Adrenal gland (tissue), 12 donors: ENCODE measurements around the gene SYNDIG1. TPM values are rescaled to one million over a fixed set of nuclear protein-coding genes. Genes with fewer than 3 reads are reported as not detected.

ENCODE experiments used
- DNase-seq, 7 donors: peaks; one replicate each; pipeline ENCODE4 v3.0.0-alpha.2; 2019 to 2020
- H3K27ac ChIP-seq, 5 donors: fragments of 200-600 bp; sonication (generic) in 4 of 5; 1 replicate in 3 of 5; 2 replicates in 2 of 5; pipeline versions ENCODE4 v1.5.1 to v1.8.0; 2016 to 2020; ENCODE audit warnings: mild to moderate bottlenecking in 1 of 5
- H3K27me3 ChIP-seq: fragments of 200-600 bp; 2 replicates; pipeline ENCODE4 v1.8.0; 2021
- H3K36me3 ChIP-seq, 2 donors: fragments of 200-600 bp; replicated peaks in 1 of 2; 1 replicate in 1 of 2; 2 replicates in 1 of 2; pipeline versions ENCODE4 v1.5.1 to v1.8.0; 2018 to 2022
- H3K4me1 ChIP-seq, 2 donors: fragments of 200-600 bp; replicated peaks in 1 of 2; 1 replicate in 1 of 2; 2 replicates in 1 of 2; pipeline versions ENCODE4 v1.5.1 to v1.8.0; 2018 to 2021
- H3K4me3 ChIP-seq, 4 donors: fragments of 200-600 bp; sonication (generic) in 3 of 4; one replicate each; pipeline ENCODE4 v1.5.1; 2016 to 2018
- H3K9me3 ChIP-seq, 3 donors: fragments of 200-600 bp; sonication (generic) in 1 of 3; replicated peaks in 1 of 3; 1 replicate in 2 of 3; 2 replicates in 1 of 3; pipeline versions ENCODE4 v1.5.1 to v1.8.0; 2016 to 2021
- POLR2A ChIP-seq, 2 donors: fragments of 450-650 bp; IDR thresholded peaks; one replicate each; pipeline ENCODE4 v1.6.1; 2017; ENCODE audit warnings: antibody characterized with exemption in 2 of 2, mild to moderate bottlenecking in 2 of 2, moderate library complexity in 1 of 2
- WGBS, 4 donors: extraction: QIAGEN DNeasy Blood & Tissue Kit in 2 of 4; methylation state at CpG; one replicate each; pipeline versions ENCODE4 v1.1.5 to v1.1.7; 2013 to 2017; 5-methylcytosine and 5-hydroxymethylcytosine counted together
- intact Hi-C, 2 donors: fragments of 100-400 bp; cut with DNase I; formaldehyde crosslinking; loops; one replicate each; pipeline versions ENCODE4 v1.14.1 to v1.15.0; 2022 to 2023
- polyA plus RNA-seq, 3 donors: library from polyadenylated mRNA; stranded (reverse); fragments of 200-250 nt in 2 of 3; fragments of 350-450 nt in 1 of 3; fragmentation: Illumina TruSeq in 1 of 3; extraction: RNeasy Lipid Tissue Mini Kit (QIAGEN cat#74804) in 1 of 3; gene quantifications; one replicate each; pipeline ENCODE4 v1.2.3, GENCODE V29; 2013 to 2014
- total RNA-seq, 9 donors: library from RNA; depleted of rRNA in 4 of 9; stranded (reverse); fragments of >200 nt in 4 of 9; fragments of 120-200 nt in 1 of 9; fragmentation: NEBNext Ultra II Directional in 1 of 9; extraction: Animal tissue kit (Norgen Biotek cat#: 25700) in 1 of 9; gene quantifications; one replicate each; pipeline versions ENCODE4 v1.1.0 to v1.2.4, GENCODE V29; 2013 to 2023
- TF ChIP-seq, protein P1 (sequence below), 6 experiments: fragments of 450-650 bp in 4 of 6; fragments of 200-600 bp in 2 of 6; sonication (generic) in 1 of 6; IDR thresholded peaks; 1 replicate in 5 of 6; 2 replicates in 1 of 6; pipeline versions ENCODE4 v1.5.1 to v1.8.0; 2016 to 2021; ENCODE audit warnings: antibody characterized with exemption in 6 of 6, mild to moderate bottlenecking in 2 of 6, moderate library complexity in 1 of 6
- donor health status: healthy with polysubstance abuse.
- donor health status: Bipolar disorder and iron deficiency.
- donor health status: DM: yes; HTN: yes; CAD: no.
- donor health status: DM: no; HTN: no; CAD: no.
- donor health status: DM: no; HTN: no; CAD: no.
- donor health status: DM: yes; HTN: yes; CAD: no.

Gene SYNDIG1
- total and polyA plus RNA-seq, 12 donors = 0.26 to 3.6 (median 0.76) TPM

DNA sequence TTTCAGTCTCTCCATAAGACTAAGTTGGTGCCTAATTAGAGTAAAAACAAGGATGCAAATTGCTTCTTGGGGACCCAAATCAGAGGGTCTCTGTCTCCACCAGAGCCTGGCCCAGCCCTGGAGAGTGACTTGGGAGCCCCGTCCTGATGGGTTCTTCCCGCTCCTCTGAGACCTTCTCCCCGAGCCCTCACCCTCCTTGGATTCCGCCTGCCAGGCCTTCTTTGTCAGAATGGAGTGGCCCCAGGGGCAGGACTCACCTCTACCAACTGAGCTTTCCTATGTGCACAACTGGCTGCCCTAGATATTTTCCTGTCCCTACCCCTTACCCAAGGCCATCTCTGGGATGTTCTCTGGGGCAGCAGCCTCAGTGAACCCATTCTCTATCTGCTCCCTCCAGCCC, 9.7 kb downstream of the SYNDIG1 start:
- no peaks in the 10 kb centered on the region for H3K4me1 ChIP-seq
- DNase-seq = no peak
- H3K36me3 ChIP-seq = no peaks in the 10 kb centered on the region
- TF ChIP-seq, protein P1, sequence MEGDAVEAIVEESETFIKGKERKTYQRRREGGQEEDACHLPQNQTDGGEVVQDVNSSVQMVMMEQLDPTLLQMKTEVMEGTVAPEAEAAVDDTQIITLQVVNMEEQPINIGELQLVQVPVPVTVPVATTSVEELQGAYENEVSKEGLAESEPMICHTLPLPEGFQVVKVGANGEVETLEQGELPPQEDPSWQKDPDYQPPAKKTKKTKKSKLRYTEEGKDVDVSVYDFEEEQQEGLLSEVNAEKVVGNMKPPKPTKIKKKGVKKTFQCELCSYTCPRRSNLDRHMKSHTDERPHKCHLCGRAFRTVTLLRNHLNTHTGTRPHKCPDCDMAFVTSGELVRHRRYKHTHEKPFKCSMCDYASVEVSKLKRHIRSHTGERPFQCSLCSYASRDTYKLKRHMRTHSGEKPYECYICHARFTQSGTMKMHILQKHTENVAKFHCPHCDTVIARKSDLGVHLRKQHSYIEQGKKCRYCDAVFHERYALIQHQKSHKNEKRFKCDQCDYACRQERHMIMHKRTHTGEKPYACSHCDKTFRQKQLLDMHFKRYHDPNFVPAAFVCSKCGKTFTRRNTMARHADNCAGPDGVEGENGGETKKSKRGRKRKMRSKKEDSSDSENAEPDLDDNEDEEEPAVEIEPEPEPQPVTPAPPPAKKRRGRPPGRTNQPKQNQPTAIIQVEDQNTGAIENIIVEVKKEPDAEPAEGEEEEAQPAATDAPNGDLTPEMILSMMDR (IDR thresholded peaks at IDR 0.05) = no peak
- no peak for TF ChIP-seq POLR2A (IDR thresholded peaks at IDR 0.05)
- no peaks in the 10 kb centered on the region for H3K9me3 ChIP-seq
- no peak overlapping the region for H3K27ac ChIP-seq
- H3K27me3 ChIP-seq = no peaks in the 10 kb centered on the region
- intact Hi-C loops = no loop called here
- H3K4me3 ChIP-seq = no peak overlapping the region
- WGBS, 4 donors = 73 to 90% (median 87%) methylated on average over 4 of the region's 4 CpGs

DNA sequence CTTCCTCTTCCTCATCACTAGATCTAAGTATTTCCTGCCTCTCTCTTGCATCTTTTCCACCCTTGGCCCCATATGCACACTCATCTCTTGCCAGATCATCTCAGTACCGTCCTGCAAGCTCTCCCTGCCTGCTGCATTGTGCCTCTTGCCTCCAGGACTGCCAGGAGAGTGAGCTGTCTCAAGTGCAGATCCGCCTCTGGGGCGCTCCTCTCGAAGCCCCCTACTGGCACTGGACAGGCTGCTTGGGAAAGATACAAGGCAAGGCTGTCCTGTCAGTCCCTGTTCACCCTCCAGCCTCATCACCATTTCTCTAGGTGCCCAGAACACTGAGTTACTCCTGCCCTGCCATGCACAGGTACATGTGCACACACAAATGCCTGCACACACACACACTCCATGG, 10.2 kb downstream of the SYNDIG1 start:
- Histone ChIP-seq H3K27ac (no peak overlapping the region), H3K4me1 (no peaks in the 10 kb centered on the region), H3K4me3 (no peak overlapping the region), H3K27me3 (no peaks in the 10 kb centered on the region), H3K36me3 (no peaks in the 10 kb centered on the region), H3K9me3 (no peaks in the 10 kb centered on the region)
- WGBS, 4 donors = 73 to 80% (median 78%) methylated on average over 4 of the region's 4 CpGs
- TF ChIP-seq, protein P1 (IDR thresholded peaks at IDR 0.05) = no peak
- no peak for TF ChIP-seq POLR2A (IDR thresholded peaks at IDR 0.05)
- intact Hi-C loops = no loop called here
- no peak for DNase-seq

DNA sequence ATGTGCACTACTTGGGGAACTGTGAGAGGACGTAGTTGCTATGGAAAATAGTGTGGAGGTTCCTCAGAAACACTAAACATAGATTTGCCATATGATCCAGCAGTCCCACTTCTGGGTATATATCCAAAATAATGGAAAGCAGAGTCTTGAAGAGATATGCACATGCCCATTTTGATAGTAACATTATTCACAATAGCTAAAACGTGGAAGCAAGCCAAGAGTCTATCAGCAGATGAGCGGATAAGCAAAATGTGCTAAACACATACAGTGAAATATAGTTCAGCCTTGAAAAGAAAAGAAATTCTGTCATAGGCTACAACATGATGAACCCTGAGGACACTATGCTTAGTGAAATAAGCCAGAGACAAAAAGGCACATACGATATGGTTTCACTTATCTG, 11.1 kb downstream of the SYNDIG1 start:
- H3K36me3 ChIP-seq = no peaks in the 10 kb centered on the region
- TF ChIP-seq POLR2A (IDR thresholded peaks at IDR 0.05) = no peak
- H3K4me3 ChIP-seq = no peak overlapping the region
- WGBS, 4 donors = 56 to 60% (median 60%) methylated on average over 4 of the region's 4 CpGs
- no peaks in the 10 kb centered on the region for H3K9me3 ChIP-seq
- no peak overlapping the region for H3K27ac ChIP-seq
- intact Hi-C loops = no loop called here
- no peak for DNase-seq
- no peaks in the 10 kb centered on the region for H3K4me1 ChIP-seq
- H3K27me3 ChIP-seq = no peaks in the 10 kb centered on the region

DNA sequence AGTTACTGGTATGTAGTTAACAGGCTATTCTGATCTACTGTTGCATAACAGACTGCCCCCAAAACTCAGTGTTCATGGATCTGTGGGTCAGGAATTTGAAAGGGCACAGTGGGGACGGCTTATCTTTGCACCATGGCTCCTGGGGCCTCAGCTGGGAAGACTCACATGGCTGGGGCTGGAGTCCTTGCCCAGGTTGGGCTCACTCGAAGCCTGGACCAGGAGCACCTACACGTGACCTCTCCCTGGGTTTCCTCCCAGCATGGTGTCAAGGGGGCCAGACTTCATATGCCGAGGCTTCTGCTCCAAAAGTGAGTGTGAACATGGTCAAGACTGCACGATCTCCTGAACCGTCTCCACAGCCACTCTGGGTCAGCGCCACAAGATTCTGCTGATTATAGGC, 11.7 kb downstream of the SYNDIG1 start:
- Histone ChIP-seq H3K9me3 (no peaks in the 10 kb centered on the region), H3K36me3 (no peaks in the 10 kb centered on the region), H3K27me3 (no peaks in the 10 kb centered on the region), H3K4me3 (no peak overlapping the region), H3K27ac (no peak overlapping the region), H3K4me1 (no peaks in the 10 kb centered on the region)
- intact Hi-C loops = no loop called here
- no peak for DNase-seq
- TF ChIP-seq, protein P1 (IDR thresholded peaks at IDR 0.05) = no peak
- no peak for TF ChIP-seq POLR2A (IDR thresholded peaks at IDR 0.05)
- 71 to 80% (median 80%) methylated on average over 5 to 7 of the region's 7 CpGs for WGBS, 4 donors

DNA sequence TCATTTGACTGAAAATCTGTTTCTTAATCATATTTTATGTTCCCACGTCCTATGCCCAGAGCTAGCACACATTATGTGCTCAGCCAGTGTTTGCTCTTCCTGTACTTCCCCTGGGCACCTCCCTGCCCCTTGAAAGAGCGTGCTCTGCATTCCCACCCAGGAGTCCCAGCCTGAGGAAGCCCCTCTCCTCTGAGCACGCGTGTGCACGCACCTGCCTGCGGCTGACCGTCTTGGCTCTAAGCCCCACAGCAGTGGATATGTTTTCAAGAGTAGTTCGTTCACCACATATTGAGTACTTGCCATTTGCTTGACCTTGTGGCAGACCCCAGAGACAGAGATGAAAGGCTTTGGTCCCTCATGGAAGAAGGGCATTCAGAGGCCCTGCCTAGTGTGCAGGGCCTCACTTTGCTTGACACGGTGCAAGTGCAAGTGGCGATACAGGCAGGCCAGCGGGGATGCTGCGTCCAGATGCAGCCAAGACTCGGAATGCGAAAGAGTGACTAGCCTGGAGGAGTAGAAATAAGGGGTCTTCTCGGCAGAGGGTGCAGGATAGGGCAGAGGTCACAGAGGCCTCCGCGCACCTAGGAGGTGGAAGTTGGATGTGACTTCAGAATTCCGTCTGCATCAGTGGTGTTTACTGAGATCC, 14.1 kb downstream of the SYNDIG1 start:
- TF ChIP-seq, protein P1 (IDR thresholded peaks at IDR 0.05) = no peak
- no peak for TF ChIP-seq POLR2A (IDR thresholded peaks at IDR 0.05)
- intact Hi-C loops = no loop called here
- WGBS, 4 donors = 82 to 86% (median 85%) methylated on average over 13 to 18 of the region's 18 CpGs
- Histone ChIP-seq H3K9me3 (no peaks in the 10 kb centered on the region), H3K36me3 (no peaks in the 10 kb centered on the region), H3K27me3 (no peaks in the 10 kb centered on the region), H3K4me1 (no peaks in the 10 kb centered on the region), H3K4me3 (no peak overlapping the region), H3K27ac (no peak overlapping the region)
- no peak for DNase-seq
